22Rv1 (cell line): ENCODE measurements around the gene IFNAR1.
"Not testable (repeated sequence)": the region's sequence is repeated elsewhere in the genome, so short reads cannot be mapped to it uniquely, and the experiment has no call there.

Experiments
- H3K27ac ChIP-seq: fragments of 450-650 bp; 2 replicates; pipeline ENCODE4 v1.5.1; 2017
- ZFX ChIP-seq: fragments of 450-650 bp; IDR thresholded peaks from 2 replicates; pipeline ENCODE4 v1.6.1; 2017; ENCODE audit warnings: antibody characterized with exemption, borderline replicate concordance
- TF ChIP-seq, protein P1 (sequence below): fragments of 450-650 bp; IDR thresholded peaks from 2 replicates; pipeline ENCODE4 v1.5.1; 2017; ENCODE audit warnings: mild to moderate bottlenecking

IFNAR1 gene

DNA sequence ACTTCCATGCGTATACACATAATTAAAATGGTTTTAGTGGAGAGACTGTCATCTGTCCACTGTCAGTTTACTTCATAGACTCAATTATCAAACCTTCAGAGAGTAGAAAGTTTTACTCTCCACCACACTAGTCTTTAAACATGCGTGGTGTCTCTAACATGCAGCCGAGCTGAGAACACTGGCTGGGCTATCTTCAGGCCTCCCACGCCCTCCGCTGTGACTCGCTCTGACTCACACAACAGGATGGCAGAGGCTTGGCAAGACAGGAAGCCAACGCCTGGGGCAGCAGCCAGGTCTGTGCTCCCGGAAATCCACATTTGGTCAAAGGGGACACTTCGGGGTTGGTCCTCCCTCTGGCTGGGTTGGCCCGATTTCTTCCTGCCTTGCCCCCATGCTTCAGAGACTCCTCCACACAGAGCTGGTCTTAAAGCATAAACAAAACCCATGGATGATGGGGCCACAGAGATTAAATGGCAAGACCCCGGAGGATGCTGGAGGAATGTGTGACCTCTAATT is 55.8 kb downstream of the IFNAR1 start:
- H3K27ac ChIP-seq = peak overlapping the region; percentile 52
- TF ChIP-seq, protein P1, sequence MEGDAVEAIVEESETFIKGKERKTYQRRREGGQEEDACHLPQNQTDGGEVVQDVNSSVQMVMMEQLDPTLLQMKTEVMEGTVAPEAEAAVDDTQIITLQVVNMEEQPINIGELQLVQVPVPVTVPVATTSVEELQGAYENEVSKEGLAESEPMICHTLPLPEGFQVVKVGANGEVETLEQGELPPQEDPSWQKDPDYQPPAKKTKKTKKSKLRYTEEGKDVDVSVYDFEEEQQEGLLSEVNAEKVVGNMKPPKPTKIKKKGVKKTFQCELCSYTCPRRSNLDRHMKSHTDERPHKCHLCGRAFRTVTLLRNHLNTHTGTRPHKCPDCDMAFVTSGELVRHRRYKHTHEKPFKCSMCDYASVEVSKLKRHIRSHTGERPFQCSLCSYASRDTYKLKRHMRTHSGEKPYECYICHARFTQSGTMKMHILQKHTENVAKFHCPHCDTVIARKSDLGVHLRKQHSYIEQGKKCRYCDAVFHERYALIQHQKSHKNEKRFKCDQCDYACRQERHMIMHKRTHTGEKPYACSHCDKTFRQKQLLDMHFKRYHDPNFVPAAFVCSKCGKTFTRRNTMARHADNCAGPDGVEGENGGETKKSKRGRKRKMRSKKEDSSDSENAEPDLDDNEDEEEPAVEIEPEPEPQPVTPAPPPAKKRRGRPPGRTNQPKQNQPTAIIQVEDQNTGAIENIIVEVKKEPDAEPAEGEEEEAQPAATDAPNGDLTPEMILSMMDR = no peak

- not testable (repeated sequence) for H3K27ac ChIP-seq
Measured at GRCh38 chr21:33381381-33381780, 56.6 kb downstream of the IFNAR1 start.

DNA sequence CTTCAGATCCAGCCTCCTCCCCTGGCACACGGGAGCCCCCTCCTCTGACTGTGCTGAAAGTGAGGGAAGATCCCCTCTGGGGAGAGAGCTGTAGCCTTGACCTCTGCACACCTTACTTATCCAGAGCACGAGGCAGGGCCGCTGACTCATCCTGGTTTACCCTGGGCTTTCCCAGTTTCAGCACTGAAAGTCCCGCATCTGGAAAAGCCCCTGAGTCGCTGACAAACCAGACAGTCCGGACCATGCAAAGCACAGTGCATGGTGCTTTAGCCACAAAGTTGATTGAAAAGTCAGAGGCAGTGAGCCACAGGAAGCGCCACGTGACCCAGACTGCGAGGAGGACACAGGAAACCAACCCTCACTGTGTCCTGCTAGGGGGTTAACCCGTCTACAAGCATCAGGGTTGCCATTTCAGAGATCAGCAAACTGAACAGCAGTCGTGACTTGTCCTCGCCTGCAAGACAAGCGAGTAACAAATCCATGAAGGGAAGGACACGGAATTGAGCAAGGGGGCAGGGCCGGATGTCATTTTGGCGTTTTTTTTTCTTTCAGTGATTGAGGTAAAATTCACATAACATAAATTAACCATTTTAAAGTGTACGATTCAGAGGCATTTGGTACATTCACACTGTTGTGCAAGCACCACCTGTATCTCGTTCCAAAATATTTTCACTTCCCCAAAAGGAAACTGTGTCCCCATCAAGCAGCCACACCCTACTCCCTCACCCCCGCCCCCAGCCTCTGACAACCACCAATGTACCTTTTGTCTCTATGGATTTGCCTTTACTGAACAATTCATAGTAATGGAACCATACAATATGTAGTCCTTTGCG is 58.5 kb downstream of the IFNAR1 start:
- TF ChIP-seq, protein P1 = no peak
- TF ChIP-seq ZFX = no peak
- H3K27ac ChIP-seq = no peak overlapping the region

- TF ChIP-seq, protein P1 = no peak
- TF ChIP-seq ZFX = no peak
- H3K27ac ChIP-seq = no peak overlapping the region
Measured at GRCh38 chr21:33384841-33385331, 60.1 kb downstream of the IFNAR1 start.

GRCh38 chr21:33386222-33386784 is 61.5 kb downstream of the IFNAR1 start:
- TF ChIP-seq ZFX = no peak
- TF ChIP-seq, protein P1 = peak; percentile 60
- H3K27ac ChIP-seq = no peak overlapping the region

- H3K27ac ChIP-seq = no peak overlapping the region
- TF ChIP-seq, protein P1 = no peak
- TF ChIP-seq ZFX = no peak
Measured at GRCh38 chr21:33387294-33387693, 62.5 kb downstream of the IFNAR1 start.

DNA sequence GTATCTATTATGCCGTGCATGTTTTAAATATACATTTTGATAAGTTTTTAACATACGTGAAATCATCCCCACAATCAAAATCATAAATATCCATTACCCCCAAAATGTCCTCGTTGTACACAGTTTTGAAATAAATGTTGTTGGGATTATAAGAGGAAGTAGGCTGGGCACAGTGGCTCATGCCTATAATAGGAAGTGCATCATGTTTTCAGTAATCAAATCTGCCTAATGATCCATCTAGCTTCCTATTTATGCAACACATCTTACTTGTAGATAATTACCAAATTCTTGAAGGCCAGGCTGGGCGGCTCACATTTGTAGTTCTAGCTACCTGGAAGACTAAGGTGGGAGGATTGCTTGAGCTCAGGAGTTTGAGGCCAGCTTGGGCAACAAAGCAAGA is 63.4 kb downstream of the IFNAR1 start:
- no peak overlapping the region for H3K27ac ChIP-seq

More for the DNA sequence above, 63.4 kb downstream of the IFNAR1 start:
- TF ChIP-seq, protein P1 = no peak
- TF ChIP-seq ZFX = no peak
